Kidney (tissue), 14 donors: Measurements from ENCODE around the gene PLD1. TPM values are rescaled to one million over a fixed set of nuclear protein-coding genes. Genes with fewer than 3 reads are reported as not detected.

ENCODE experiments used
- DNase-seq, 5 donors: peaks; one replicate each; pipeline ENCODE4 v3.0.0-alpha.2; 2013 to 2020
- FAIRE-seq: peaks from 2 replicates; lab custom pipeline; 2012; peaks lifted over from hg19 to GRCh38; lab: Jason Lieb, UNC
- H3K27ac ChIP-seq, 2 donors: one replicate each; pipeline ENCODE4 v1.7.0; 2013; ENCODE audit warnings: low read depth in 2 of 2, low read length in 2 of 2, inconsistent platforms in 1 of 2
- H3K27me3 ChIP-seq: one replicate; pipeline ENCODE4 v1.7.1; 2013; ENCODE audit warnings: low read length, inconsistent platforms; ENCODE audit not compliant: control insufficient read depth, insufficient read depth
- H3K36me3 ChIP-seq, 3 donors: one replicate each; pipeline versions ENCODE4 v1.7.0 to v1.7.1; 2013; ENCODE audit warnings: low read length in 3 of 3, control low read depth in 1 of 3, inconsistent platforms in 1 of 3; ENCODE audit not compliant: insufficient read depth in 3 of 3, control insufficient read depth in 2 of 3
- H3K4me1 ChIP-seq, 3 donors: one replicate each; pipeline versions ENCODE4 v1.7.0 to v1.7.1; 2013; ENCODE audit warnings: low read length in 3 of 3, inconsistent platforms in 1 of 3, low read depth in 1 of 3; ENCODE audit not compliant: control insufficient read depth in 2 of 3, insufficient read depth in 2 of 3
- H3K4me3 ChIP-seq, 3 donors: one replicate each; pipeline versions ENCODE4 v1.7.0 to v1.8.1; 2013; ENCODE audit warnings: low read length in 3 of 3, control low read depth in 1 of 3, inconsistent platforms in 1 of 3
- H3K9ac ChIP-seq, 3 donors: one replicate each; pipeline versions ENCODE4 v1.7.0 to v1.7.1; 2013; ENCODE audit warnings: low read length in 3 of 3, control low read depth in 1 of 3, inconsistent platforms in 1 of 3
- H3K9me3 ChIP-seq, 3 donors: one replicate each; pipeline versions ENCODE4 v1.7.0 to v1.7.1; 2013; ENCODE audit warnings: low read length in 3 of 3, control low read depth in 1 of 3, inconsistent platforms in 1 of 3; ENCODE audit not compliant: control insufficient read depth in 2 of 3, insufficient read depth in 1 of 3
- CTCF ChIP-seq: IDR thresholded peaks from 3 replicates; pipeline ENCODE4 v1.5.1; 2012; ENCODE audit warnings: mild to moderate bottlenecking, moderate library complexity, borderline replicate concordance; ENCODE audit not compliant: insufficient read depth; ENCODE audit errors: extremely low read depth
- intact Hi-C: fragments of 100-400 bp; cut with DNase I; formaldehyde crosslinking; loops from one replicate; pipeline ENCODE4 v1.11.1; 2022
- polyA plus RNA-seq: library from polyadenylated mRNA; stranded (reverse); fragments of 350-450 nt; fragmentation: Illumina TruSeq; extraction: RNeasy Lipid Tissue Mini Kit (QIAGEN cat#74804); gene quantifications from one replicate; pipeline ENCODE4 v1.2.3, GENCODE V29; 2014; ENCODE audit warnings: low read depth, low replicate concordance; ENCODE audit not compliant: insufficient read depth
- total RNA-seq: library from RNA; stranded (reverse); fragmentation: NEBNext Ultra II Directional; extraction: Animal tissue kit (Norgen Biotek cat#: 25700); gene quantifications from one replicate; pipeline ENCODE4 v1.2.1, GENCODE V29; 2021
- donor health status: control.
- donor health status: control.
- donor health status: control.
- donor health status: control.
- donor health status: control.
- donor health status: DM: yes; HTN: yes; CAD: no.
- donor health status: Normal renal cell carcinoma (clear cell type).

Gene PLD1
- total and polyA plus RNA-seq, 2 donors from 2014 or later, result 11.2 to 24.3 TPM

GRCh38 chr3:171753025-171753472, 57.2 kb downstream of the PLD1 start:
- Histone ChIP-seq H3K9ac (no peak overlapping the region), H3K9me3 (no peaks in the 10 kb centered on the region), H3K4me3 (no peak overlapping the region), H3K36me3 (no peaks in the 10 kb centered on the region), H3K4me1 (no peaks in the 10 kb centered on the region), H3K27me3 (no peaks in the 10 kb centered on the region), H3K27ac (no peak overlapping the region)
- intact Hi-C loops, result no loop called here
- DNase-seq (no peak), FAIRE-seq (no peak)
- no peak for TF ChIP-seq CTCF

GRCh38 chr3:171752329-171752728, 58.0 kb downstream of the PLD1 start:
- no peak for TF ChIP-seq CTCF
- no peaks in the 10 kb centered on the region for H3K27me3 ChIP-seq
- no peak overlapping the region for H3K4me3 ChIP-seq
- H3K9ac ChIP-seq, result no peak overlapping the region
- no peak for FAIRE-seq
- H3K27ac ChIP-seq, result no peak overlapping the region
- H3K9me3 ChIP-seq, result no peaks in the 10 kb centered on the region
- intact Hi-C loops, result no loop called here
- DNase-seq, result no peak
- H3K36me3 ChIP-seq, result no peaks in the 10 kb centered on the region
- H3K4me1 ChIP-seq, result no peaks in the 10 kb centered on the region

- Histone ChIP-seq H3K9ac (no peak overlapping the region), H3K36me3 (no peaks in the 10 kb centered on the region), H3K27me3 (no peaks in the 10 kb centered on the region), H3K9me3 (no peaks in the 10 kb centered on the region), H3K4me1 (peaks cover 0 to 2% (median 0%) of the 10 kb centered on the region in 3 donors), H3K4me3 (no peak overlapping the region), H3K27ac (no peak overlapping the region)
- FAIRE-seq (no peak), DNase-seq (no peak)
- TF ChIP-seq CTCF, result no peak
- intact Hi-C loops, result no loop called here
Observed at GRCh38 chr3:171749124-171749523, 61.2 kb downstream of the PLD1 start.
